K562 treated with DMSO at 1 percent for 24 hours (cell line): ENCODE data around the gene SLC13A5. TPM values are rescaled to one million over a fixed set of nuclear protein-coding genes. Genes with fewer than 3 reads are reported as not detected.

Experiments
- total RNA-seq: library from RNA; unstranded; fragments of 300-600 nt; gene quantifications from 2 replicates; pipeline ENCODE4 v1.2.3, GENCODE V29; 2022; ENCODE audit warnings: low read depth; ENCODE audit not compliant: insufficient read depth

The SLC13A5 gene
- total RNA-seq, result not detected in 2 replicates

DNA sequence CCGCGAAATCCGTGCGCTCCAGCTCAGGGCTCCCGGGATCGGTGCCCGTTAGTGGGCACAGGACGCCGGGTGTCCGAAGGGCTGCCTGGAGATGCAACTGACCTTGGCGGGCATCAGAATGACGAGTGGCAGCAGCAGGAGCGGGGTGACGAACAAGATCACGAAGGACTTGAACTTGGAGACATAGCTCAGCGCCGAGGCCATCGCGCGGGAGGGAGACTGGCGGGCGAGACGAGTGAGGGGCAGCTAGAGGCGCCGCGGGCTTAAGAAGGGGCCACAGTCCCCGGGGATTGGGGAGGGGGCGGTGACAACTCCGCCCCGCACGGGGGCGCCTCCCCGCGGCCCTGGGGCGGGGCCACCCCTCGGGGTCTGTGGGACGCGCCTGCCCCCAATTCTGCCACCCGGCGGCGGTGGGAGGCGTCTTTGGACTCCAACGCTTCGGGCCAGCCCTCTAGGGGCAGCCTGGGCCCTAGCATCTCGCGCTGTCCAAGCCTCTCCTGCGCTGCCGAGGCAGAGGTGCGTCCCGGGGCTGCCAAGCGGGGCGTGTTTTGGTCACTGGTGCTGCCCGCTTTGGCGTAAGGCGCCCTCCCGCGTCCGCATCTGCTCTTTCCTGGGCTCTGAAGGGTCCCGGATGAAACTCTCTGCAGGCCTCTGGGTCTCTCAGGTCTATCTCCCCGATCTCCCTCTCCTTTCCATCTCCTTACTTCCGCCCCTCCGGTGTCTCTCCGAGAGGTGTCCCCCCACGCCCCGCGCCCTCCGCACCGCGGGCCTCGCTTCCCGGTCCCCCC lies at the start of gene SLC13A5:
SLC13A5 (minus strand) TSS at position 240 of the 788 bp plus-strand sequence; CDS start at position 204, 36 bp downstream.

GRCh38 chr17:6755731-6756184 lies 42.6 kb upstream of the SLC13A5 start, which contains the start of gene XAF1:
Gene XAF1 (plus strand): TSS chr17:6756046. CDS start chr17:6756079, 33 bp downstream.

GRCh38 chr17:6651354-6651918 lies 61.7 kb downstream of the SLC13A5 start, which contains the start of the genes C17orf100 and MED31:
Gene C17orf100 (plus strand): TSS chr17:6651762. CDS start chr17:6651914, 152 bp downstream.
Gene MED31 (minus strand): TSS chr17:6651605. CDS start chr17:6651528, 77 bp downstream.

DNA sequence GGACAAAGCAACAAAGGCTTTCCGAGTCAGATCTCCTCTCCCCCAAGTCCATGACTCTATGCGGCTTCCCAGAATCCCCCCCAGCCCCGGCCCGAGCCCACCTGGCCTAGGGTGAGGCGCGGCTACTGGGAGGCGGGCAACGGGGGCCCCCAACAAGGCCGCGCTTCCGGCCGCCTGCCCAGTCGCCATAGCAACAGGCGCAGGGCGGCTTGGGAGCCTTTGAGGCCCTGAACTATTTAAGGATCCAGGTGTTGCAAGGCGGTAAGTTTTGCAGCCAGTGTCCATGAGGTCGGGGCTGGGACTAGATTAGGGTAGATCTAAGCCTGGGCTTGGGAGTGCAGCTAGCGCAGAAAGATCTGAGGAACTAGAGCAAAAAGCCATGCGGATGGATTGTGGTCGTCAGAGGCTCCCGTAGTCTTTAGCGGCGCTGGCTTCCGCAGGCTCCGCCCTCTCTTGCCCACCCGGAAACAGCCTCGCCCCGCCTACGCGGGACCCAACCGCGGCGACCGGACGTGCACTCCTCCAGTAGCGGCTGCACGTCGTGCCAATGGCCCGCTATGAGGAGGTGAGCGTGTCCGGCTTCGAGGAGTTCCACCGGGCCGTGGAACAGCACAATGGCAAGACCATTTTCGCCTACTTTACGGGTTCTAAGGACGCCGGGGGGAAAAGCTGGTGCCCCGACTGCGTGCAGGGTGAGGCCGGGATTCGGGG lies 72.5 kb downstream of the SLC13A5 start, which contains the start of the genes KIAA0753 and TXNDC17:
KIAA0753 (minus strand) TSS at position 176 of the 711 bp plus-strand sequence. CDS start 5,608 bp downstream, outside the sequence.
TXNDC17 (plus strand) TSS at position 525 of the 711 bp plus-strand sequence; CDS start at position 548, 23 bp downstream.

Other genes starting within 250 kb of the SLC13A5 start
- gene PITPNM3, start 156.8 kb downstream of the SLC13A5 start, total RNA-seq, result 0.23 and 0.39 TPM in 2 replicates
- gene KIAA0753, start 72.7 kb downstream of the SLC13A5 start, total RNA-seq, result 3.9 TPM in 2 replicates
- 110 and 145 TPM in 2 replicates for gene TXNDC17, start 72.3 kb downstream of the SLC13A5 start, total RNA-seq
- 4.2 and 5.3 TPM in 2 replicates for gene MED31, start 61.8 kb downstream of the SLC13A5 start, total RNA-seq
- gene C17orf100, start 61.6 kb downstream of the SLC13A5 start, total RNA-seq, result 2.3 and 3.4 TPM in 2 replicates
- 0.32 and 0.78 TPM in 2 replicates for gene XAF1, start 42.7 kb upstream of the SLC13A5 start, total RNA-seq
- gene FBXO39, start 62.8 kb upstream of the SLC13A5 start, total RNA-seq, result not detected in 2 replicates
- not detected in 2 replicates for gene TEKT1, start 118.4 kb upstream of the SLC13A5 start, total RNA-seq